ENCODE measurements around the gene TMEM9B.

Gene TMEM9B

DNA sequence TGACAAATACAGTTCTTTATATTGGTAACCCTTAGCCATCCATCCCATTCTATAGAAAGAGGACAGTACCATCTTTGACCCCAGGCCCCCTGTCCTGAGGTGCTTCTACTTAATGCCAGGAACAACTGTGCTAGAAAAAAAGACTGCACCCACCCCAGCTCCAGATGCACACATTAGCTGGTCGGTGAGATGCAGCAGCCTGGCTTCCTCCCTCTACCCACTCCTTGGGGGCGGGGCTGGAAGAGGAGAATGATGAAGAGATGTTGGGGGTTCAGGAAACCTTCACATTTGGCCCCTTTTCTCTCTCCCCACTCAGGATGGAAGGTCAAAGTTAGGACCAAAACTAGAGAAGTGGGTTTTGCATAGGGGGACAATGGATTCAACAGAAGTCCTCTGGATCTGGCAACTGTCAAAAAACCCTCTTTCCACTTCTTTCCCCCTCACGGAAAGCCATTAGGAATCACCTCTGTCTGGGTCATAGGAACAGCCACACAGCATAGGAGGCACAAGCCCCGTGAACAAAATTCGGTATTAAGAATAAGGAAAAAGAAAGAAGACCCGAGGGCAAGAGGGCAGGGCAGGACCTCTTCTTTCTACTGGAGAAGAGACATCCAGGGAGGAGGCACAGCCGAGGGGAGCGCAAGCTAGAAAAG, 38.8 kb upstream of the TMEM9B start:
- TF ChIP-seq, protein P1, sequence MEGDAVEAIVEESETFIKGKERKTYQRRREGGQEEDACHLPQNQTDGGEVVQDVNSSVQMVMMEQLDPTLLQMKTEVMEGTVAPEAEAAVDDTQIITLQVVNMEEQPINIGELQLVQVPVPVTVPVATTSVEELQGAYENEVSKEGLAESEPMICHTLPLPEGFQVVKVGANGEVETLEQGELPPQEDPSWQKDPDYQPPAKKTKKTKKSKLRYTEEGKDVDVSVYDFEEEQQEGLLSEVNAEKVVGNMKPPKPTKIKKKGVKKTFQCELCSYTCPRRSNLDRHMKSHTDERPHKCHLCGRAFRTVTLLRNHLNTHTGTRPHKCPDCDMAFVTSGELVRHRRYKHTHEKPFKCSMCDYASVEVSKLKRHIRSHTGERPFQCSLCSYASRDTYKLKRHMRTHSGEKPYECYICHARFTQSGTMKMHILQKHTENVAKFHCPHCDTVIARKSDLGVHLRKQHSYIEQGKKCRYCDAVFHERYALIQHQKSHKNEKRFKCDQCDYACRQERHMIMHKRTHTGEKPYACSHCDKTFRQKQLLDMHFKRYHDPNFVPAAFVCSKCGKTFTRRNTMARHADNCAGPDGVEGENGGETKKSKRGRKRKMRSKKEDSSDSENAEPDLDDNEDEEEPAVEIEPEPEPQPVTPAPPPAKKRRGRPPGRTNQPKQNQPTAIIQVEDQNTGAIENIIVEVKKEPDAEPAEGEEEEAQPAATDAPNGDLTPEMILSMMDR (IDR thresholded peaks at IDR 0.05) = no peak

- TF ChIP-seq, protein P1 (IDR thresholded peaks at IDR 0.05) = no peak
Measured at GRCh38 chr11:9001736-9002135, 37.5 kb upstream of the TMEM9B start.

DNA sequence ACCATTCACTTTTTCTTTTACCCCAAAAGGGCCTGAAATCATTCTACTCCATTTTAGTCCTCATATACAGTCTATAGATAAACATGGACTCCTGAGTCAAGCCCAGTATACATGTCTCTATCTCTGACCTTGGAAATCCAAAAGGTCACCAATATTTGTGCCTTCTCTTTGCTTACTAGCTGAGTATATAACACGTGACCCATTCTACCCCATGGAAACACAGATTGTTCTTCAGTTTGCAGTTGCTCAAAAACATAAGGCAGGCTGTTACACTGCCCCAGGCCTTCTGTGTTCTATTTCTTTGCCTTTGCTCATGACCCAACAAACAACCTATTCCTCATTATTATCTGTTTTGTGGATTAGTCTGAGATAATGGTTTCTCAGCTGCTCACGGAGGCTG, 33.8 kb upstream of the TMEM9B start:
- TF ChIP-seq, protein P1 (IDR thresholded peaks at IDR 0.05) = no peak

DNA sequence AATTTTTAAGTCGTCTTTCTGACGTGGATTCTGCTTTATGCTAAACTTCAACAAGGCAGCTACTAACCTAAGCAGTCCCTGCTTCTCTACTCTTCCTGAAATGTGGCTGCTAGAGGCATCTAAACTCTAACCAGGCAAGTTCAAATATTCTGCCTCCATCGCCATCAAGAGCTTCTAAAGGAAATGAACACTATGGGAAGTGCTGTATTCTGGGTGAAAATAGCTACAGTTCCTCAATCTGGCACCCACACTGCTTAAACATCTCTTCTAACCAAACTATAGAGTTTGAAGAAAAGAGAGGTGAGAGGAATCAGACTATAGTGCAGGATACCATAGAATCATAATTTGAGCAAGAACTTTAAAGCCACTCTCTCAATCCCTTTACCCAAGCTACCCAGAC, 33.2 kb upstream of the TMEM9B start:
- TF ChIP-seq, protein P1 (IDR thresholded peaks at IDR 0.05) = no peak

DNA sequence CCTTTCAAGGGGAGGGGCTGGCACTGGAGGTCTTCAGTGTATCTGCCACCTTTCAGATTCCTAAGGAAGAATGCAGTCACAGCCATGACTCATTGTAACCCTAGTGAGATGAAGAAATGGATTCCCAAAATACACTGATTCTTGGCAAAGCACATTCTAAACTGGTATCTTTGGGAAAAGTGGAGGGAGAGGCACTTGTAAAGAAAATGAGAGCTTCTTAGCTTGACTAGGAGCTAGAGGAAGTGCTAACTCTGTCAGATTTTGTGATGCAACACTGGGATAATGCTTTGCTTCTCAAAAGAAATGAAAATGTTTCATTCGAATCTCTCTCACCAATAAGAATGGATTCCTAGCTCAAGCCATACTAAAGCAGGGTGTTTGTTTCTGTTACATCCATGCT, 25.2 kb upstream of the TMEM9B start:
- TF ChIP-seq, protein P1 (IDR thresholded peaks at IDR 0.05) = no peak

DNA sequence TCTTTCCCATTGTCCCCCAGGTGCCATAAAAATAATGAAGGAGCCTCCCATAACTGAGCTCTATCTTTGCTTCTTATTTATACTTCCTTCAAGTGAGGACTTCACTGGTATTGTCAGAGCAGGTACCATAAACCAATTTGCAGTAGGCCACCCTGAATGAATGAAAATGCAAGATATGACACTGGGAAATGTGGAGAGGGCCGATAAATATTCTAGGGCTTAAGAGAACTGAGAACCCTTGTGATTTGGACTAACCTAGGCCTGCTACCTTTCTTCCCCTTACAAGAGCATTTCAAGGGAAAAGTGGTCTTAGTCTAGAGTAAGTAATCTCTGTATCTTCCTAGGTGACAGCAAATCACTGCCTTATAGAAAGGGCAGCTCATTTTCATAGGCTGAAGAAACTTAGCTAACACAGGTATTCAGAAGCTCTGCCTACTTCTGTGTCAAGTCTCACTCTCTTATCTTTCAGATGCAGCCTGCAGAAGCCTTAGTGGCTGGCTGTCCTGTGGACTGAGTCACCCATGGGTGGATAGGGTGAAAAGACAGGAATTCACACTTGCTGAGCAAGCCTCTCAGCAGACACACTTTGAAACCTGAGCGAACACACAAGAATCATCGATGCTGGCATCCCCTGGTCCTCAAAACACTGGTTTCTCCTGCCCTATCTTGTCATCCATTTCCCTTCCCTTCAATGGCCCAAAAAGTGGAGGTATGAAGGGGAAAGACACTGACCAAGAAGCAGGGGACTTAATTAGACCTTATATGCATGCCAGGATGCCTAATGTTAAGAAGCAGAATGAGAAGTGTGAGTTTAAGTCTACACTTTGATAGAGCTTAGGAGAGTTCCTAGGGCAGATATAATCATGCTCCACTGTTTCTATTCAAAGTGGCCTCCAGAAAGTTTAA, 24.3 kb upstream of the TMEM9B start:
- TF ChIP-seq, protein P1 (IDR thresholded peaks at IDR 0.05) = no peak

DNA sequence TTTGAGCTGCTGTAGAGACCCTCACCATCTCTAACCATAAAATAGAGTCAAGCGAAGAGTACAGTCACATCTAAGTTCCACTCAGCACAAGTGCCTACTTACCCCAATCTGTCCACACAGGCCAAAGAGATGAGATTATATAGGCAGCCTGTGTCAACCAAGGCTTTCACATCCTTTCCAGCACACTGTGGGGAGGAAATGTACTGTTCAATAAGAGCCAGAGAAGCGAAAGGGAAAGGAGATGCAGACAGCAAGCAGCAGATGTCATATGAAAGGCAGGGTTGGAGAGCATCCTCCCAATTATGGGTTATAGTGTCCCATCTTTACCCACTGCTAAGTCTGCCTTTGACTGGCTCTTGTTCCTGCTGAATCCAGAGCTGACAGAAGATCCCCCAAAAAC, 23.2 kb upstream of the TMEM9B start:
- TF ChIP-seq, protein P1 (IDR thresholded peaks at IDR 0.05) = no peak

Data from LNCAP (cell line).